ENCODE results near the gene L3MBTL4.
"Not testable (repeated sequence)": the region's sequence is repeated elsewhere in the genome, so short reads cannot be mapped to it uniquely, and the experiment has no call there.

The L3MBTL4 gene

DNA sequence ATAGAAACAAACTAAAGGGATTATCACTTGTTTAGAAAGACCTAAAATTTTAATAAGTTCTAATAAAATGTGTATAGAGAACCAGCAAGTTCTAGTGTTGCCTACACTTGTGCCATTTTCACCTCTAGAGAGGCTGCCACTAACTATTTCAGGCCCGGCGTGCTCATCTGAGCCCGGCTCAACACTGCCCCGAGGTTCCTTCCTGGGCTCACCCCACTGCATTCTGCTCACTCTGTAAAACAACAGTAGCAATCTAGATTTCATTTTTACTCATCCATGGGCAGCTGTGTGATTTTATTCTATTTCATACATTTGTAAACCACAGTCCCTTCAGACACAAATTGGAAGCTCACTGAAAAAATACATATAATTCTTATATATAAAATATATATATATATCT is 253.2 kb downstream of the L3MBTL4 start:
- no peak for DNase-seq

DNA sequence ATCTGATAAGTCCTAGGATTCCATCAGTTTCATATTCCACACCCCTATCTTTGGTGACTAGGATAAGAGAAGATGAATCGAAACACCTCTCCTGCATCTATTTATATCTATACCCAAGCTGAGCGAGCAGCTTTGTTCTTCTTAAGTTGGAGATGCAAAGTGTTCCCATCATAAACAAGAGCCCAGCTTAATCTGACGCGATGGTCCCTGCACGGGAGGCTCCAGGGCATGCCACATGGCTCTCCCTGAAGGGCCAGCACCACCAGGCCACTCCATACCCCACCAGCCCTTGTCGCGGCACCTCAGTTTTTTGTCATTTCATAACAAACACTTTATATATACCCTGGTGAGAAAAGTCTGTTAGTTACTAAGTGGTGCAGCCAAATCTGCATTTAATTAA is 255.3 kb downstream of the L3MBTL4 start:
- no peak for DNase-seq

DNA sequence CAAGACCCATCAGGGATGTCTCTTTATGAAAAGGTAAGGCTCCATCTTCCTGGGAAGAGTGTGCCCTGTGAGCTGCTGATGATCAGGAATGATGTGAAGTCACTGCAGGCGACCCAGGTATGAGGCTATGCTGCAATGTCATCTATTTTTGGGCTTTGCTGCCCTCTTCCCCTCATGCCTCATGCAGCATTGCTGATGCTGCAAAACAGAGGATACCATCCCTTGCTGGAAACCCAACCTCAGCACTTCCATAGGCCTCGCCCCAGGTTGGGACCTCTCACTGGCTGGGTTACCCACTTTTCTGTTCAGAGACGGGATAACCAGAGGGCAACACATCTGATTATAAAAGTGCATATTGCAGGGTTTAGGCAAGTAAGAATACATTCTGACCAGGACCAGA is 255.8 kb downstream of the L3MBTL4 start:
- DNase-seq = no peak

DNA sequence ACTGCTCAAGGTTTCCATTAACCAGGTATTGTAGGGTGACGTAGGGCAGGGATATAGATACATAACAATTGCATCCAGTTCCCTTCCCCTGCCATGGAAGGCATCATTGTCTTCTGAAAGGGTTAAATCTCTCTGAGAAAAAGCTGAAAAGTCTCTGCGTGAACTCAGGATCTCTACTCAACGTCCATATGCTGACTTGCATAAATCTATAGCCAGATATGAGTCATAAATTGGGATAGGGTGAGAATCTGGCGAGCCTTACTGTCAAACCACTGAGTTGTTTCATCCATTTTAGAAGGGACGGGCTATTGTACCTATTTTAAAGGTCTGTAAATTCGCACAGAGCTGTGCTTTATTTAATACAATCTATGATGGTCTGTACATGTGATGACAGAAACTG is 258.3 kb downstream of the L3MBTL4 start:
- no peak for DNase-seq

DNA sequence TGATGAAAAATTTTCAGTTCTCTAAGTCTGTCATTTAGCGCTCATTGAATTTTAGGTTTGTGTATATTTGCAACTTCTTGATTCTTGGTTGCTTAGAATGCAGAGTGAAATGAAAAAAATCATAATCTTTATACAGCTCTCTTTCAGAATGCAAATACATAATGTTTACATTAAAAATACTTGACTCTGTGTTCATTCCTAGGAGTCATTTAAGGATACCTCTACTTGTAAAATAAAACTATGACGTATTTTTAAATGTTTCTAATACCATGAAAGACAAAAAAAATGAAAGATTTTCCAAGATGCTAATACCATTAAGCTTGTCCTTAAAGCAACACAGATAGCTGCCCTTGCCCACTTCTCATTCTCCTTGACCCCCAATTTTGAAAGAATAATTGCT is 259.0 kb downstream of the L3MBTL4 start:
- DNase-seq = no peak

DNA sequence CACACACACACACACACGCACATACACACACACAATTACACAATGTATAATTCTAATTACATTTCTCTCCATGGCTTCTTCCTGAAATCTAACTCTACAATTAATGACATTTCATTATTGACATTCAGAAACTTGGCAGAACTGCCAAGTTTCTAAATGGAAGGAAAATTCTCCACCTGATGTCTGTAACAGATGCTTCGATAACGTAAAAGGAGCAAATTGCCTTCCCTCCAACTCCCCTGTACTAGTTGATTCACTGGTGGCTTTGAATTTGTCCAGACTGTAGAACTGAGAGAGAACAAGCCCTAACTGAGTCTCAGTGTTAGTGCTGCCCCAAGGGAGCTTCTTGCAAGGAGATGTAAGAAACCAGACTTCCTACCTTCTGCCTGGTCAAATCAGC is 264.3 kb downstream of the L3MBTL4 start:
- DNase-seq = no peak

DNA sequence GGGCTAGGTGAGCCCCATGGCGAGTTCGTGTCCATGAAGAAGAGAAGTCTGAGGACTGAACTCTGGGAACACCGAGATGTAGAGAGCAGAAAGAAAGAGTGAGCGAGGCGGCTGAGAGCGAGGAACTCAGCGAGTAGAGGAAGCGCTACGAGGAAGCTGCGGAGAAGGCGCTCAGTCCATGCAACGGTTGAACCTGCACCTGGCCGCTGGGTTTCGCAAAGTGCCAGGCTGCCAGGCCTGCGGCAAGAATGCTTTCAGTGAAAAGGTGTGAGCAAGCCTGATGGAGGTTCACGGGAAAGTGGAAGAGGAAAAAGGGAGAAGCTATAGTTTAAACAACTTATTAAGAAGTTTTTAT is 268.4 kb downstream of the L3MBTL4 start:
- DNase-seq = no peak

DNA sequence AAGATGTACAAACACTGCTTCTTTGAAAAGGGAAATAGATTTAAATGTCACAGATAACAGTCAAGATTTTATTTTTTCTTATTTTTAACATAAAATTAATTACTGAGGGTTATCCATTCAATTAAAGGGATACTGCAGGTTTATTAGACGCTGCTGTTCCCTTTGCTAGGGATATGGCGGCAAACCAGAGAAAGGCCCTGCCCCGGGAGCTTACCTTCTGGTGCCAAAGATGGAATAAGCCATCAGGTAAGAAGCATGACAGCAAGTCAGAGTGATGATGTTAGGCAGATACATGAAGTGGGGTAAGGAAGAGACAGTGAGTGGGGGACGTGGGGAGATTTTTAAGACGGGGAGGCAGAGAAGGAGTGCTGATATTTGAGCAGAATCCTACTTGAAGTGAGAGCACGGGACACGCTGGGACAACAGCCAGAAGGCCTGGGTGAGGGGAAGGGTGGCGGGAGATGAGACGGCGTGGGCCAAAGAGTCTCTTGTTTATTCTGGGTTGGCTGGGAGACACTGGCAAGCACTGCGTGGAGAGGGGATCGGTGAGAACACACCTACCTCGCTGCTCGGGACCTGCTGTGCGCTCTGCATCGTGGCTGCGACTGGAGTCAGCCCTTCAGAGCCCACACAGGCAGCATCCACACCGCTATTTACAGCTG is 268.9 kb downstream of the L3MBTL4 start:
- DNase-seq = no peak

DNA sequence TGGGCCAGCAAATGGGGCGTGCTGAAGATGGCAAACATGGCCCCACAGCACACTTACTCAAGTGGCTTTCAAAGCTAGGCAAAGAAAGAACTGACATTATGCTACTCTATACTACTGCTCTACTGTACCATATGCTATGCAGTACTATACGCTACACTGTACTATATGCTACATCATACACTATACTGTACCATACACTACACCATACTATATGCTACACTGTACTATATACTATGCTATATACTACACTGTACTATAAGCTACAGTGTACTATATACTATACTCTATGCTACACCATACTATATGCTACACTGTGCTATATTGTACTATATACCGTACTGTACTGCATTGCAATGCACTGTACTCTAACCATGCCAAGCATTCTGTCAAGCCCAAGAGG is 275.7 kb downstream of the L3MBTL4 start:
- DNase-seq = no peak

DNA sequence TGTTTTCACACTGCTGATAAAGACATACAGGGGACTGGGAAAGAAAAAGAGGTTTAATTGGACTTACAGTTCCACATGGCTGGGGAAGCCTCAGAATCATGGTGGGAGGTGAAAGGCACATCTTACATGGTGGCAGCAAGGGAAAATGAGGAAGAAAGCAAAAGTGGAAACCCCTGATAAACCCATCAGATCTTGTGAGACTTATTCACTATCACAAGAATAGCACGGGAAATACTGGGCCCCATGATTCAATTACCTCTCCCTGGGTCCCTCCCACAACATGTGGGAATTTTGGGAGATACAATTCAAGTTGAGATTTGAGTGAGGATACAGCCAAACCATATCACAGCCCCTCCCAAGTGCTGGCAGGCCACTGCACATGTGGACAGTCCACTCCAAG is 278.8 kb downstream of the L3MBTL4 start:
- not testable (repeated sequence) for DNase-seq

DNA sequence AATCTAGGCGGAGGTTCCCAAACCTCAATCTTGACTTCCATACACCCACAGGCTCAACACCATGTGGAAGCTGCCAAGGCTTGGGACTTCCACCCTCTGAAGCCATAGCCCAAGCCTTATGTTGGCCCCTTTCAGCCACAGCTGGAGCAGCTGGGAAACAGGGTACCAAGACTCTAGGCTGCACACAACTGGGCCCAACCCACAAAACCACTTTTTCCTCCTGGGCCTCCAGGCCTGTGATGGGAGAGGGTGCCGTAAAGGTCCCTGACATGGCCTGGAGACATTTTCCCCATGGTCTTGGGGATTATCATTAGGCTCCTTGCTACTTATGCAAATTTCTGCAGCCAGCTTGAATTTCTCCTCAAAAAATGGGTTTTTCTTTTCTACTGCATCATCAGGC is 279.7 kb downstream of the L3MBTL4 start:
- not testable (repeated sequence) for DNase-seq

DNA sequence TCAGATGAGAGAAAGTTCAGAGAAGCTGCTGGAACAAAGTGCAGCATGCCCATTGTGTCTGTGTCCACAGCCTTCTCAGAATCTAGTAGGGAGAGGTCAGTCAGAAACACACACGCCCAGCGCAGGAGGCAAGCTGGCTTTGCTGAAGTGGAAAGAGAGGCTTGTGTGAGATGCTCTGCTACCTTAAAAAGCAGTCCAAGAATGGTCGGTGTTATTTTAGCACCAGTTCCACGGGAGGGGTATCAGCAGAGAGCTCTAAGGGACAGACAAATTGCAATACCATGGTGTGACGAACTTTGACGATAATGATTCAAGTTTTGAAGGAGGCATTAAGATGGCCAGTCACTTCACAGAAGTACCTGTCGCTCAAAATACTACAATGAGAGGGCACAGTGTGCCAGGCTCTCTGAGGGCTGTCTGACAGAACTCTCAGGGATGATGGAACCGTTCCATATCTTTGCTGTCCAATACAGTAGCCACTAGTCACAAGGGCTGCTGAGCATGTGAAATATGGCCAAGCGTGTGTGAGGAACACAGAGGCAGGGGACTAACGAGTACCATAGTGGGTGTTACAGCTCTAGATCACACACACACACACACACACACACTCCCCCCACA is 281.9 kb downstream of the L3MBTL4 start:
- no peak for DNase-seq

DNA sequence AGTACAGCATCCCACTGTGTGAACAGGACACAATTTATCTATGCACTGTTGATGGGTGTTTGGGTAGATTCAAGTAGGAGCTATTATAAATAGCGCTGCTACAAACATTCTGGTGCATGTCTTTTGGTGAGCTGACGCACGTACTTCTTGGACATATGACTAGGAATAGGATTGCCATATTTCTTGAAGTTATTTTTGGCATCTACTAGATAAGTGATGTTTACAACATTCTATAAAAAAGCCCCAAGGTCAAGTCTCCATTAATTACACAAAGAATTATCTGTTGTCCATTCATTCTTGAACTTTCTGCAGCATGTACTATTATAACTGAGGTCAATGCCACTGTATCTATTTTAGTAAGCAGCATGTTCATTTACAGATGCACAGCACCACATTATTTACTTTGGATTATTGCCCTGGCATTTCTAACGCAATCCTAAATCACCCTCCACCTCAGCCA is 293.9 kb downstream of the L3MBTL4 start:
- no peak for DNase-seq

DNA sequence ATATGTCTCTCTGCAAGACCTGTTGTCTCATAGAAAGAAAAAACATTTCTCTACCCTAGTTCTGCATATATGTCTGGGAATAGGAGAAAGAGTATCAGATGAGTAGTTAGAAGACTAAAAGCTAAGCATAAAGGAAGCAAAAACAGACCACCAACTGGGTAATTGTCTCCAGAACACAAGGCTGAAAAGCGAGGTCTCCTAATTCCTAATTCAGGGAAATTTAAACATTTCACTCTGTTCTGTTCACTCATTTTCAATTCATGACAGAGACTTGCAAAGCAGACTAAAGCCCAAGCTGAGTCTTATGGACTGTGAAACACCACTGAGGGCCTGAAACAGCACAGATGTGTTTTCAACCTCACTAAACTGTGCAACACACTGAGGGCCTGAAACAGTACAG is 294.9 kb downstream of the L3MBTL4 start:
- DNase-seq = no peak

DNA sequence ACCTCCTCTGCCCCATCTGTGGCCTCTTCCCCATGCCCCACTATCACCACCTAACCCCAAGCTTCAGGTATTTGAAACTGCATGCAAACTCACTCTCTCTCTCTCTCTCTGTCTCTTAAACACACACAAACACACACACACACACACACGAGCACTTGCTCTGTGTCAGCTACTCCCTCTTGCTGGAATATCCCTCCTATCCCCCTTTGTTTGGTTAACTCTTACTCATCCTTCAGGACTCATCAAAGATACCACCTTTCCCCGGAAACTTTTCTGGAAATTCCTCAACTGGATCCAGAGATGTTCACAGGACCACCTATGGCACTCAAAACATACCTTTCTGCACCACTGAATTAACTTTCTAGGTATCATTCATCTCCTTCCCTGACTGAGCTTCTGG is 296.6 kb downstream of the L3MBTL4 start:
- DNase-seq = no peak

DNA sequence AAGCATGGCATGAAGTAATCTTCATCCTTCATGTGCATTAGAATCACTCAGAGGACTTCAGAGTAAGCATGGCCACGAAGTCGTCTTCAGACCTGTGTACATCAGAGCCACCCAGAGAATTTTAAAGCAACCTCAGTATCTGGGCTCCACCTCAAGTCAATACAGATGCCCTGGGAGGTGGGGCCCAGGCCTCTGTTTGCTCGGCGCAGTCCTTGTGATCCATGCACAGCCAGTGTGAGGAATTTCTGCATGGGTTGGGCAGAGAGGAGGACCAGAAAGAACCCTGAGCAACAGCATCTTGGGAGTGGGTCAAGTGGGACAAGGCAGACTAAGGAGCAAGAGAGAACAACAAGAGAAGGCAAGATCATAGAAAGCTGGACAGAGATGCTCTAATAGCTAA is 299.0 kb downstream of the L3MBTL4 start:
- DNase-seq = no peak

DNA sequence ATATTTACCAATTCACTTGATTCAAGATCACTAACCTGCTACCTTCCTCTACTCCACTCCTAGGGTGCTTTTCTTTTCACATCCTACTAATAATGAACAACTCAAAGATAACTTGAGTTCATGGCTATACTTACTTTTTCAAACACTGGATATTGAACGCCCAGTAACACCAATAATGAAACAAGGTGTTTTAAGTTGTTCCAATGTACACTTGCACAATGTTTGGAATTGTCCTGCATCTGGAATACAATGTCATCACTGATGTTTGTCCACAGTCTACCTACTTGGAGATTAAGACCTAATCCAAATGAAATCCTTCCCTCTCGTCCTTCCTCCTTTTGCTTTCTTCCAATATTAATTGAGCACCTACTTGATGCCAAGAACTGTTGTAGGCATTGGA is 301.1 kb downstream of the L3MBTL4 start:
- no peak for DNase-seq

DNA sequence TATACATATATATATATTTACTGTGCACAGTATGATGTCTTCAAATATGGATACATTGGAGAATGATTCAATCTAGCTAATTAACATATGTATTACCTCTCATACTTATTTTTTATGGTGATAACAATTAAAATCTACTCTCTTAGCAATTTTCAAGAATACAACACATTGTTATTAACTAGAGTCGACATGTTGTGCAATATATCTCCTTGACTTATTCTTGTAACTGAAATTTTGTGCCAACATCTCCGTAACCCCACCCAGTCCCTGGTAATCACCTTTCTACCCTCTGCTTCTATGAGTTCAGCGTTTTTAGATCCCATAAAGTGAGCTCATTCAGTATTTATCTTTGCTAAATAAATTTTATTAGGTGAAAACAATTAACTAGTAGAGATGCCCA is 303.0 kb downstream of the L3MBTL4 start:
- DNase-seq = no peak

DNA sequence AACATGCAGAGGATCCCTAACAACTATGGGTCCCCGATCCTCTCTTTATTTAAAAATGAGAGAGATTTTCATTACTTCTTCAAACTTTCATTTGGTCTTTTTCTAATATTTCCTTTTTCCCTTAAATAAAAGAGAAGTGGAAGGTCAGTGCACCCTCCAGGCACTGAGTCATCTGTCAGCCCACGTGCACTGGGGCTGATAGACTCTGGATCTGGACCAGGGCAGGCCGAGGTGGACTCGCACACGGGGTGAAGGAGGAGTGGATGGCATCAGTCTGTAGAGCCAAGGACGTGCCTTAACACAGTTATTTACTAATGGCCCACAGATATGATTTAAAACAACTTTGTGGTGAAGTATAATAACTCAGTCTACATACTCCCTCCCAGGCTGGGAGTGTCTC is 305.0 kb downstream of the L3MBTL4 start:
- no peak for DNase-seq

DNA sequence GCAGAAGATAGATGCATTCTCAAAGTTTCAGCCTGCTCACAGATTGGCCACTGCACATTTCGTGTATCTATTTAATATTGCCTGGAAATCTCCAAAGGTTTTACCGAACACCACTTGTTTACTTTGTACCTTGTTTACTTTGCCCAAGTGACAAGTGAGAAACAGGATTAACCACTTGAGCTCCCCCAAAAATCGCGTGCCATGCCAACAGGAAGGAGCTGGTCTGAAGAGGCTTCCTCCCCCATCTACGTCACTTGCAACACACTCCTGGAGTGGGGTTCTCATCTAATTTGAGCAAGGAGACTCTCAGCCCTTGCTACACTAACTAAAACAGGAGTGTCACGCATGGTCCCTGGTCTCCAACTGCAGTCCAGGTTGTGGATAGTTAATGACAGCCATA is 306.9 kb downstream of the L3MBTL4 start:
- no peak for DNase-seq

DNA sequence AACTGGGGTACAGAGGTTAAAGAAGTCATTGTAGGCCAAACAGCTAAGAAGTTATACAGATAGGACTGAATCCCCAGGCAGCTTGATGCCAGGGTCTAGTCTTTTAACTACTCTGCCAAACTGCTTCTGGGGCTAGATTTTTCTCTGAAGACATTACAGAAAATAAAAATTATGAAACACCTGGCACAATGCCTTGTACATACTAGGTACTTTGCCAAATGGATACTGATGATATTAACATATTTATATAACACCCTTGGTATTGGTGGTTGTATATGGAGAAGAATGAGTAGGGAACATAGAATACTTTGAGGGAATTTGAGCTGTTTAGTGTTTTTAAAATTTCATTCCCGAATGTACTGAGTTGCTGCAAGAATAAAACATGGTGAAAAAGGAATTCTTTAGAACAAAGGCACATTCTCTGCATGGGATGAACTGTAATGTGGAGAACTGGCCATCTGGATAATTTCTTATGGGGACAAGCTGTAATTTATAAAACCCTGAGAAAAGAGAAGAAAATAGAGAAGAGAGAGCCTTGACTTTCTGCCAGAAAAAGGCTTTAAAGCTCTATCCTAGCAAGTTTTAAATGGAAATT is 308.5 kb downstream of the L3MBTL4 start:
- no peak for DNase-seq

DNA sequence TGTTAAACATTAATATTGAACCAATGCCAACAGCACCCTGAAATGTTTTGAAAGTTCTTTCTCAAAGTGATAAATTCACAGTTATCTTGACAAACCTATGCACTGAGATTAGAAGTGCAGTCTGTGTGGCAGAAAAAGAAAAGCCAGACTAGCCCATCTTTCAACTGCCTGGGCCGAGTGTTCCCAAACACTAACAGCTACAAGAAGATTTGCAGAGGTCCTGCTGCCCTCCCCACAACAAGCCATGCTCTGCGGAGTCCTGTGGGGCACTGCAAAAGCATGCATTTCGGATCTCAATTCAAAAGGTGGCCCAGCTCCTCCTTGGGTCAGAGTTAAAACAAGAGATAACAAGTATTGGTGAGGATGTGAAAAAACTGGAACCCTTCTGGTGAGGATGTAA is 311.0 kb downstream of the L3MBTL4 start:
- DNase-seq = no peak

DNA sequence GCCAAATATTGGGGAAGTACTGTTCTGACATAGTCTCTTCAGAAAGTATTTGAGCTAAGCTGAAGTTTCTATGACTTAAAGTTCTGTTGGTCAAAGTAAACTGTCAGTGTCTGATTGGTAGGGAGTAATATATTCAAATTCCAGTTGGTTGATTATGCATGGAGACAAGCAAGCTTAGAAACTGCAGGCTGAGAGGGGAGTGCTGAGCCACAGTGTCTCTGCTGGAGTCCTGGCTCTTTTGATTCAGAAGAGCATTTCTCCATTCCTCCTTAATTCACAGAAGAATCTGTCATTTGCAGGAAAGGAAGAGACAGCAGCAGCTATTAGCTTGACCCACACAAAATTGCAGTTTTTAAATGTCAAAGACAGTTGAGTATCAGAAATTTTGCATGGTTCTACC is 318.0 kb downstream of the L3MBTL4 start:
- no peak for DNase-seq

DNA sequence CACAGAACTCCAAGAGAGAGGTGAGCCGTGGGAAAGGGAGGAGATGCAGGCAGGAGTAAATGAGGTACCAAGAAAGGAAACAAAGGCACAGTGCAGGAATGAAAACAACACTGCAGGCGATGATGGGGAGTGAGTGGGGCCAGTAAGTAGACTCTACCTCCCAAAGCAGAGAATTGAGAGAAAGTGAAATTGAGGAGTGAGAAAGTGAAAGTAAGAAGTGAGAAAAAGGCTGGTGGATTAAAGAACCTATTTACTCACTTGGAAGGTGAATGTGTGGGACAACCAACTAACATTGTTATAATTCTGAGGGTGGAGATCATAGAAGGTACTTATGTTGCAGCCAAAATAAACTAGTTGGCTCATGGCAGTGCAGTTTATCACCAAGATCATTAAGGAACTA is 326.3 kb downstream of the L3MBTL4 start:
- no peak for DNase-seq

DNA sequence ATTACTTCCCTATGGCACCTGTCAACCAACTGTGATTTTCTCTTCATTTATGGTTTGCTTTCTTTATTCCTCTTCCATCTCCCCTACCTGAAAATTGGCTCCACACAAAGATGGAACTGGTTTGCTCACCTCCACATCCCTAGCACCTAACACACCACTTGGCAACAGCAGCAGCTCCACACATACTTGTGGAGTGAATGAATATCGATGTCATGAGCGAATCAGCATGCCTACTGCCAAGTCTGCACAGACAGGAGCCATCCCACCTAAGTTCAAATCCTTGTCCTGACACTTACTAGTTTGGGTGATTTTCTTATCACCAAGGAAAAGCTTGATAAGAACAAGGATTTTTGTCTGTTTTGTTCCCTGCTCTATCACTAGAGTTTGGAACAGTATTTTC is 328.0 kb downstream of the L3MBTL4 start:
- DNase-seq = no peak
